ENCODE measurements around the gene MINK1.
A peak's percentile ranks its signal among the peaks of the same experiment; 100 is the strongest.

MINK1 gene

GRCh38 chr17:4881761-4882555 lies 48.8 kb downstream of the MINK1 start:
- TF ChIP-seq CTCF (IDR thresholded peaks at IDR 0.05; ENCODE audit: low read depth, low read length) (peak; percentile 63), MAX (IDR thresholded peaks at IDR 0.05; ENCODE audit: low read depth, low read length) (no peak), POLR2A (IDR thresholded peaks at IDR 0.05; ENCODE audit: extremely low read depth, insufficient read length) (no peak), MYC (IDR thresholded peaks at IDR 0.05; ENCODE audit: low read depth, low read length) (no peak)
- no peak overlapping the region for H3K4me3 ChIP-seq (ENCODE audit: low read depth, low read length)
- peak; percentile 28 for DNase-seq (ENCODE audit: low read depth)

GRCh38 chr17:4884489-4884888 lies 51.3 kb downstream of the MINK1 start:
- H3K4me3 ChIP-seq (ENCODE audit: low read depth, low read length): no peak overlapping the region
- TF ChIP-seq POLR2A (IDR thresholded peaks at IDR 0.05; ENCODE audit: extremely low read depth, insufficient read length): no peak
- no peak for TF ChIP-seq MYC (IDR thresholded peaks at IDR 0.05; ENCODE audit: low read depth, low read length)
- TF ChIP-seq CTCF (IDR thresholded peaks at IDR 0.05; ENCODE audit: low read depth, low read length): no peak
- TF ChIP-seq MAX (IDR thresholded peaks at IDR 0.05; ENCODE audit: low read depth, low read length): no peak
- no peak for DNase-seq (ENCODE audit: low read depth)

GRCh38 chr17:4886830-4887229 lies 53.7 kb downstream of the MINK1 start:
- DNase-seq (ENCODE audit: low read depth): no peak
- no peak overlapping the region for H3K4me3 ChIP-seq (ENCODE audit: low read depth, low read length)
- TF ChIP-seq POLR2A (IDR thresholded peaks at IDR 0.05; ENCODE audit: extremely low read depth, insufficient read length): no peak
- no peak for TF ChIP-seq MAX (IDR thresholded peaks at IDR 0.05; ENCODE audit: low read depth, low read length)
- TF ChIP-seq MYC (IDR thresholded peaks at IDR 0.05; ENCODE audit: low read depth, low read length): no peak
- no peak for TF ChIP-seq CTCF (IDR thresholded peaks at IDR 0.05; ENCODE audit: low read depth, low read length)

GRCh38 chr17:4887581-4887980 lies 54.4 kb downstream of the MINK1 start:
- H3K4me3 ChIP-seq (ENCODE audit: low read depth, low read length): no peak overlapping the region
- TF ChIP-seq MYC (IDR thresholded peaks at IDR 0.05; ENCODE audit: low read depth, low read length) (no peak), POLR2A (IDR thresholded peaks at IDR 0.05; ENCODE audit: extremely low read depth, insufficient read length) (no peak), CTCF (IDR thresholded peaks at IDR 0.05; ENCODE audit: low read depth, low read length) (no peak), MAX (IDR thresholded peaks at IDR 0.05; ENCODE audit: low read depth, low read length) (no peak)
- no peak for DNase-seq (ENCODE audit: low read depth)

GRCh38 chr17:4891411-4892410 lies 58.6 kb downstream of the MINK1 start:
- no peak for DNase-seq (ENCODE audit: low read depth)
- no peak overlapping the region for H3K4me3 ChIP-seq (ENCODE audit: low read depth, low read length)
- TF ChIP-seq POLR2A (IDR thresholded peaks at IDR 0.05; ENCODE audit: extremely low read depth, insufficient read length): no peak
- TF ChIP-seq MYC (IDR thresholded peaks at IDR 0.05; ENCODE audit: low read depth, low read length): no peak
- no peak for TF ChIP-seq CTCF (IDR thresholded peaks at IDR 0.05; ENCODE audit: low read depth, low read length)
- TF ChIP-seq MAX (IDR thresholded peaks at IDR 0.05; ENCODE audit: low read depth, low read length): no peak

Measured in NB4 (cell line).